Measurements from ENCODE around the gene DLX6. TPM values are rescaled to one million over a fixed set of nuclear protein-coding genes. Genes with fewer than 3 reads are reported as not detected.

The DLX6 gene
- total and polyA plus RNA-seq, 7 donors = 0.09 to 0.16 (median 0.14) TPM; not detected in 4

- Histone ChIP-seq H3K9me3 (no peaks in the 10 kb centered on the region), H3K27me3 (peaks cover 0 to 38% (median 0%) of the 10 kb centered on the region in 3 donors), H3K27ac (no peak overlapping the region), H3K36me3 (no peaks in the 10 kb centered on the region), H3K4me1 (no peaks in the 10 kb centered on the region), H3K4me3 (no peak overlapping the region)
- no peak for DNase-seq
- WGBS, 2 donors = 95% methylated on average over 1 of the region's 1 CpG
- intact Hi-C loops (cut with DNase I) = no loop called here
- TF ChIP-seq CTCF (IDR thresholded peaks at IDR 0.05) (no peak), EP300 (IDR thresholded peaks at IDR 0.05) (no peak), POLR2AphosphoS5 (IDR thresholded peaks at IDR 0.05) (no peak), POLR2A (IDR thresholded peaks at IDR 0.05) (no peak)
Measured at GRCh38 chr7:96982586-96982985, 22.8 kb upstream of the DLX6 start.

- Histone ChIP-seq H3K27me3 (peaks cover 14 to 68% (median 30%) of the 10 kb centered on the region in 3 donors), H3K4me3 (no peak overlapping the region), H3K27ac (no peak overlapping the region), H3K9me3 (no peaks in the 10 kb centered on the region), H3K4me1 (no peaks in the 10 kb centered on the region), H3K36me3 (no peaks in the 10 kb centered on the region)
- 42 to 55% methylated on average over 1 of the region's 1 CpG for WGBS, 2 donors
- intact Hi-C loops (cut with DNase I) = no loop called here
- TF ChIP-seq CTCF (IDR thresholded peaks at IDR 0.05) (no peak), POLR2AphosphoS5 (IDR thresholded peaks at IDR 0.05) (no peak), EP300 (IDR thresholded peaks at IDR 0.05) (no peak)
- DNase-seq = no peak
Measured at GRCh38 chr7:96985992-96986391, 19.4 kb upstream of the DLX6 start.

- Histone ChIP-seq H3K9me3 (no peaks in the 10 kb centered on the region), H3K27me3 (peaks cover 16 to 77% (median 38%) of the 10 kb centered on the region in 3 donors), H3K4me3 (no peak overlapping the region), H3K36me3 (no peaks in the 10 kb centered on the region), H3K27ac (no peak overlapping the region), H3K4me1 (no peaks in the 10 kb centered on the region)
- intact Hi-C loops (cut with DNase I) = no loop called here
- TF ChIP-seq POLR2AphosphoS5 (IDR thresholded peaks at IDR 0.05) (no peak), EP300 (IDR thresholded peaks at IDR 0.05) (no peak), CTCF (IDR thresholded peaks at IDR 0.05) (no peak), POLR2A (IDR thresholded peaks at IDR 0.05) (no peak)
- no peak for DNase-seq
- 50 to 63% methylated on average over 1 of the region's 1 CpG for WGBS, 2 donors
Measured at GRCh38 chr7:96986901-96987300, 18.5 kb upstream of the DLX6 start.

GRCh38 chr7:96987719-96988118, 17.6 kb upstream of the DLX6 start:
- no peak for DNase-seq
- TF ChIP-seq POLR2AphosphoS5 (IDR thresholded peaks at IDR 0.05) (no peak), CTCF (IDR thresholded peaks at IDR 0.05) (no peak)
- Histone ChIP-seq H3K4me3 (no peak overlapping the region), H3K9me3 (no peaks in the 10 kb centered on the region), H3K4me1 (peaks cover 0 to 7% (median 6%) of the 10 kb centered on the region in 4 donors), H3K27me3 (peaks cover 23 to 85% (median 46%) of the 10 kb centered on the region in 3 donors), H3K27ac (no peak overlapping the region), H3K36me3 (no peaks in the 10 kb centered on the region)
- intact Hi-C loops (cut with DNase I) = no loop called here

- H3K27ac ChIP-seq = no peak overlapping the region
- H3K36me3 ChIP-seq = no peaks in the 10 kb centered on the region
- peaks cover 0 to 3% (median 0%) of the 10 kb centered on the region in 4 donors for H3K9me3 ChIP-seq
- H3K27me3 ChIP-seq = peaks cover 28 to 99% (median 62%) of the 10 kb centered on the region in 3 donors
- no peak overlapping the region for H3K4me3 ChIP-seq
- peaks cover 0 to 12% (median 8%) of the 10 kb centered on the region in 4 donors for H3K4me1 ChIP-seq
- TF ChIP-seq CTCF (IDR thresholded peaks at IDR 0.05) (no peak), POLR2AphosphoS5 (IDR thresholded peaks at IDR 0.05) (no peak), EP300 (IDR thresholded peaks at IDR 0.05) (no peak), POLR2A (IDR thresholded peaks at IDR 0.05) (no peak)
- no peak for DNase-seq
- intact Hi-C loops (cut with DNase I) = no loop called here
- 6 to 23% methylated on average over 22 of the region's 22 CpGs for WGBS, 2 donors
Measured at GRCh38 chr7:96989241-96989858, 16.0 kb upstream of the DLX6 start.
